Ishikawa (cell line): ENCODE results near the gene PI4K2A.

Experiments
- CEBPB ChIP-seq: IDR thresholded peaks from 2 replicates; pipeline ENCODE4 v1.6.1; 2012
- CREB1 ChIP-seq: IDR thresholded peaks from 2 replicates; pipeline ENCODE4 v1.6.1; 2012; ENCODE audit warnings: low read depth
- EGR1 ChIP-seq: IDR thresholded peaks from 2 replicates; pipeline ENCODE4 v1.6.1; 2012
- EP300 ChIP-seq: IDR thresholded peaks from 2 replicates; pipeline ENCODE4 v1.6.1; 2012; ENCODE audit warnings: borderline replicate concordance
- FOXM1 ChIP-seq: IDR thresholded peaks from 2 replicates; pipeline ENCODE4 v1.6.1; 2012; ENCODE audit warnings: low read depth, borderline replicate concordance
- NFIC ChIP-seq: IDR thresholded peaks from 2 replicates; pipeline ENCODE4 v1.6.1; 2012
- RAD21 ChIP-seq: IDR thresholded peaks from 2 replicates; pipeline ENCODE4 v1.6.1; 2012; ENCODE audit warnings: low read depth
- TAF1 ChIP-seq: IDR thresholded peaks from 2 replicates; pipeline ENCODE4 v1.6.1; 2012; ENCODE audit warnings: low read depth, mild to moderate bottlenecking
- TCF12 ChIP-seq: IDR thresholded peaks from 2 replicates; pipeline ENCODE4 v1.6.1; 2012; ENCODE audit warnings: low read depth
- TEAD4 ChIP-seq: IDR thresholded peaks from 2 replicates; pipeline ENCODE4 v1.6.1; 2012
- YY1 ChIP-seq: IDR thresholded peaks from 2 replicates; pipeline ENCODE4 v1.6.1; 2012; ENCODE audit warnings: low read depth
- ZBTB7A ChIP-seq: IDR thresholded peaks from 2 replicates; pipeline ENCODE4 v1.6.1; 2012; ENCODE audit warnings: low read depth
- TF ChIP-seq, protein P1 (sequence below): IDR thresholded peaks from 2 replicates; pipeline ENCODE4 v1.6.1; 2012
- TF ChIP-seq, protein P2 (sequence below): IDR thresholded peaks from 2 replicates; pipeline ENCODE4 v1.6.1; 2012; ENCODE audit warnings: low read depth, mild to moderate bottlenecking
- TF ChIP-seq, protein P3 (sequence below): IDR thresholded peaks from 2 replicates; pipeline ENCODE4 v1.6.1; 2012

Gene PI4K2A

DNA sequence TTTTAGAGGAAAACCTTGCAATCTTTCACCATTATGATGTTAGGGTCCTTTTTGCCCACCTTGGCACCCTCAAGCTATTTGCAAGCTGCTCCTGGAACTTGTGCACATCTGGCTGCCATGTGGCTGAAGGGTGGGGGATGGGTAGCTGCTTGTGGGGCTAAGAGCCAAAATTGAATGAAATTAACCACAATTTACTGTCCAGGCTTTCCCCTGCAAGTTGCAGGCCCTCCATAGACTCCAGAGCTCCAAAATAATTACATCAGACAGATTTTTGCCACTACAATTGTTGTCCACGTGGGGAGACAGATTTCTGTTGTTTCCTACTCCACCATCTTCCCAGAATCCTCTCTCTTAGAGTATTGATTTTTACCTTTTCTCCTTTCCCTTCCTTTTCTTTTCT is 19.1 kb downstream of the PI4K2A start:
- TF ChIP-seq YY1 (no peak), TCF12 (no peak), ZBTB7A (no peak), TAF1 (no peak), RAD21 (no peak), EGR1 (no peak), TEAD4 (no peak), CREB1 (no peak), NFIC (no peak), EP300 (no peak)
- TF ChIP-seq, protein P1, sequence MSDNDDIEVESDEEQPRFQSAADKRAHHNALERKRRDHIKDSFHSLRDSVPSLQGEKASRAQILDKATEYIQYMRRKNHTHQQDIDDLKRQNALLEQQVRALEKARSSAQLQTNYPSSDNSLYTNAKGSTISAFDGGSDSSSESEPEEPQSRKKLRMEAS = no peak
- TF ChIP-seq, protein P2, sequence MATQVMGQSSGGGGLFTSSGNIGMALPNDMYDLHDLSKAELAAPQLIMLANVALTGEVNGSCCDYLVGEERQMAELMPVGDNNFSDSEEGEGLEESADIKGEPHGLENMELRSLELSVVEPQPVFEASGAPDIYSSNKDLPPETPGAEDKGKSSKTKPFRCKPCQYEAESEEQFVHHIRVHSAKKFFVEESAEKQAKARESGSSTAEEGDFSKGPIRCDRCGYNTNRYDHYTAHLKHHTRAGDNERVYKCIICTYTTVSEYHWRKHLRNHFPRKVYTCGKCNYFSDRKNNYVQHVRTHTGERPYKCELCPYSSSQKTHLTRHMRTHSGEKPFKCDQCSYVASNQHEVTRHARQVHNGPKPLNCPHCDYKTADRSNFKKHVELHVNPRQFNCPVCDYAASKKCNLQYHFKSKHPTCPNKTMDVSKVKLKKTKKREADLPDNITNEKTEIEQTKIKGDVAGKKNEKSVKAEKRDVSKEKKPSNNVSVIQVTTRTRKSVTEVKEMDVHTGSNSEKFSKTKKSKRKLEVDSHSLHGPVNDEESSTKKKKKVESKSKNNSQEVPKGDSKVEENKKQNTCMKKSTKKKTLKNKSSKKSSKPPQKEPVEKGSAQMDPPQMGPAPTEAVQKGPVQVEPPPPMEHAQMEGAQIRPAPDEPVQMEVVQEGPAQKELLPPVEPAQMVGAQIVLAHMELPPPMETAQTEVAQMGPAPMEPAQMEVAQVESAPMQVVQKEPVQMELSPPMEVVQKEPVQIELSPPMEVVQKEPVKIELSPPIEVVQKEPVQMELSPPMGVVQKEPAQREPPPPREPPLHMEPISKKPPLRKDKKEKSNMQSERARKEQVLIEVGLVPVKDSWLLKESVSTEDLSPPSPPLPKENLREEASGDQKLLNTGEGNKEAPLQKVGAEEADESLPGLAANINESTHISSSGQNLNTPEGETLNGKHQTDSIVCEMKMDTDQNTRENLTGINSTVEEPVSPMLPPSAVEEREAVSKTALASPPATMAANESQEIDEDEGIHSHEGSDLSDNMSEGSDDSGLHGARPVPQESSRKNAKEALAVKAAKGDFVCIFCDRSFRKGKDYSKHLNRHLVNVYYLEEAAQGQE = no peak

DNA sequence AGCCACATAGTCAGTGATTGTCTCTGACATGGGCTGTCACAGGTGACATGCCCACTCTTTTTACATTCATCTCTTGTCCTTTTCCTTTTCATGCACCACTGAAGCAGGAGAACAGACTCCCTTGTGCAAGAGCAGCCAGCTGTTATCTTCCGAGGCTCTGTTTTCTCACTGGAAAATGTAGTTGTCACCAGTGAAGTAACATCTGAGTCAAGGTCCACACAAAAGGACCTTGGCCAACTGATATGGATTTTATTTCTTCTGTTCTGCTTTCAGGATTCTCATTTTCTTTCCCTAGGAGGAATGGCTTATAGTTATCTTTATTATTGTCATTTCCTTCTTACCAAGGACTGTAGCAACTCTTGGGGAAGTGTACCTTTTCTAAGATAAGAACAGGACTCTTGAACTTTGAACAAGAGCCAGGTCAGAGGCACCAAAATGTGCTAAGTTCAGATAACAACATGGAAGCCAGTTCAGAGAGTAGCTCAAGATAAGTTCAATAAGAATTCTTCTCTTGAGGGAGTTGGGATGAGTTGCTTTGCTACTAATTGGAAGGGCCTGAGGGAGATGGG is 23.9 kb downstream of the PI4K2A start:
- TF ChIP-seq, protein P1 = no peak
- TF ChIP-seq, protein P3, sequence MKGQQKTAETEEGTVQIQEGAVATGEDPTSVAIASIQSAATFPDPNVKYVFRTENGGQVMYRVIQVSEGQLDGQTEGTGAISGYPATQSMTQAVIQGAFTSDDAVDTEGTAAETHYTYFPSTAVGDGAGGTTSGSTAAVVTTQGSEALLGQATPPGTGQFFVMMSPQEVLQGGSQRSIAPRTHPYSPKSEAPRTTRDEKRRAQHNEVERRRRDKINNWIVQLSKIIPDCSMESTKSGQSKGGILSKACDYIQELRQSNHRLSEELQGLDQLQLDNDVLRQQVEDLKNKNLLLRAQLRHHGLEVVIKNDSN = no peak
- no peak for TF ChIP-seq CEBPB
- no peak for TF ChIP-seq RAD21
- TF ChIP-seq TEAD4 = no peak
- TF ChIP-seq CREB1 = no peak
- no peak for TF ChIP-seq EGR1
- no peak for TF ChIP-seq ZBTB7A
- TF ChIP-seq EP300 = no peak
- TF ChIP-seq TCF12 = no peak
- no peak for TF ChIP-seq NFIC
- TF ChIP-seq, protein P2 = no peak
- TF ChIP-seq FOXM1 = no peak
- no peak for TF ChIP-seq YY1
- TF ChIP-seq TAF1 = no peak

DNA sequence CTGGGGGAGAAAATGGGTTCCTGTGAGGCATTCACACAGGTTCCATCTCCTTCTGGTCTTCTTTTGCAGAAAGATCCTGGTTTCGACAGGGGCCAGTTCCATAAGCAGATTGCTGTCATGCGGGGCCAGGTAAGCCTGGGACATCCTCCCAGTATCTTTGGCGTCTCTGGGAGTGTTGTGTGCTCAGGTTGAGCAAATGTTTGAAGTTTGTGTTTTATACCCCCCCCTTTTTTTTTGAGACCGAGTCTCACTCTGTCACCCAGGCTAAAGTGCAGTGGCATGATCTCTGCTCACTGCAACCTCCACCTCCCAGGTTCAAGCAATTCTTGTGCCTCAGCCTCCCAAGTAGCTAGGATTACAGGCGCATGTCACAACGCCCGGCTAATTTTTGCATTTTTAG is 26.5 kb downstream of the PI4K2A start:
- TF ChIP-seq RAD21 (no peak), YY1 (no peak), TCF12 (no peak), NFIC (no peak), EP300 (no peak), CREB1 (no peak), ZBTB7A (no peak)
- TF ChIP-seq, protein P3 = no peak

DNA sequence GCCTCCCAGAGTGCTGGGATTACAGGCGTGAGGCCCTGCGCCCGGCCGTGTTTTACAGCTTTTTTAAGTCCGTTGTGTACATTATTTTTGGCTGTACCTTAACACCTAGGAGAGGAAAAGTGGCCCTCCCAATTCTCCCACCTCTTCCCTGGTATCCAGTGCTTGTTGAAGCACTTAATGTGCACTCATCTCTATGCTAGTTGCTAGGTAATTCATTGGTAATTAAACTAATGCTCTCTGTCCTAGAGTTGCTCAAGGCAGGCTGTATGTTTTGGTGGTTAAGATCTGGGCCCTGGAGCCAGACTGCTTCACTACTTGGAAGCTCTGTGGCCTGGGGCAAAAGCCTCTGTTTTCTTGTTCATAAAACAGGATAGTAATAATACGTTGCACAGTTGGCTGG is 27.0 kb downstream of the PI4K2A start:
- no peak for TF ChIP-seq YY1

DNA sequence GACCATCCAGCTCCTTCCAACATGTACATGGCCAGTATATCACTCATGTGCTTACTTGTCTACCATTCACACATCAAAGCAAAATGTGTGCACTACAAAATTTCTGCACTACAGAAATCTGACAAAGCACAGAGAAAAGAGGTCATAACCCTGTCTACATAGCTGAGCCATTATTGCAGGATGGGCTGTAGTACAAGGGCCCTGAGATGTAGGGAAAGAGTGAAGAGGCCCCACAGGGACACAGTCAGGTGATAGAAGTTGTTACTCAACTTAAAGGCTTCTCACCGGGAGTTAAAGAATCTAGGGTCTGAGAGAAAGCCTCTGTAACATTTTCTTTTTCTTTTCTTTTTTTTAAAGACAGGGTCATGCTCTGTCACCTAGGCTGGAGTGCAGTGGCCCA is 29.1 kb downstream of the PI4K2A start:
- TF ChIP-seq CEBPB = no peak
- no peak for TF ChIP-seq EGR1
- TF ChIP-seq YY1 = no peak
- TF ChIP-seq TCF12 = no peak
- no peak for TF ChIP-seq CREB1
- TF ChIP-seq EP300 = no peak
- no peak for TF ChIP-seq TEAD4
- TF ChIP-seq, protein P1 = no peak
- TF ChIP-seq, protein P2 = no peak
- TF ChIP-seq FOXM1 = no peak
- TF ChIP-seq RAD21 = no peak
- no peak for TF ChIP-seq ZBTB7A
- TF ChIP-seq, protein P3 = no peak
